ENCODE results near the gene AP1M2. TPM values are rescaled to one million over a fixed set of nuclear protein-coding genes. Genes with fewer than 3 reads are reported as not detected.

The AP1M2 gene
- total and polyA plus RNA-seq, 12 donors, result 0.10 to 0.97 (median 0.31) TPM; not detected in 8

DNA sequence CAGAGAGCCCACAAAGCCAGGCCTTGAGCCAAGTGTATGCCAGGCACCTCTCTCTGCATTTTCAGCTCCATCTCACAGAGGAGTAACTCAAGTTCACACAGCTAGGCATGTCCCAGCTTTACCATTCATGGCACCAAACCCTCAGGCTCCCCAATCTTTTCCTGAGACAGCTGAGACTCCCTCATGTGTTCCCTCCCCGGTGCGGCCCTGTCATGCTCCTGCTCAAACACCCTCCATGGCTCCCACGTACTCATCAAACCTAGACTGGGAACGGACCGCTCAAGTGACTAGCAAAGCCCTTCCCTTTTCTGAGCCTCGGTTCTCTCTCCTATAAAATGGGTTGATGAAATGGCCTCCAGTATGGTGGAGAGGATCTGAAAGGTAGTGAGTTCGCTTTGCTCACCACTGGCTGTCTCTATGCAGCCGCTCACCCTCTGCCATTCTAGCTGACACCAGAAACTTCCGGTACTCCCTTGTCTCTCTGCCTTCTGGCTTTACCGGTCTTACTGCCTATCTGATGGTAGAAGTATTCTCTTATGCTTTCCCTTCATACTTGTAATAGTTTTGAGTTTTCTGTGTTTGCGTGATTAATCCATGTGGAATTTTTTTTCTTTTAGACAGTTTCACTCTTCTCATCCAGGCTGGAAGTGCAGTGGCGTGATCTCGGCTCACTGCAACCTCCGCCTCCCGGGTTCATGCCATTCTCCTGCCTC lies 30.5 kb upstream of the AP1M2 start:
- no peak for DNase-seq
- no peak overlapping the region for H3K4me3 ChIP-seq
- intact Hi-C loops (cut with DNase I), result no loop called here
- no peaks in the 10 kb centered on the region for H3K27me3 ChIP-seq
- 88 to 90% (median 89%) methylated on average over 15 of the region's 15 CpGs for WGBS, 4 donors
- H3K9me3 ChIP-seq (replicated peaks in 1 of 3), result no peaks in the 10 kb centered on the region
- TF ChIP-seq POLR2A (IDR thresholded peaks at IDR 0.05), result no peak
- TF ChIP-seq, protein P1, sequence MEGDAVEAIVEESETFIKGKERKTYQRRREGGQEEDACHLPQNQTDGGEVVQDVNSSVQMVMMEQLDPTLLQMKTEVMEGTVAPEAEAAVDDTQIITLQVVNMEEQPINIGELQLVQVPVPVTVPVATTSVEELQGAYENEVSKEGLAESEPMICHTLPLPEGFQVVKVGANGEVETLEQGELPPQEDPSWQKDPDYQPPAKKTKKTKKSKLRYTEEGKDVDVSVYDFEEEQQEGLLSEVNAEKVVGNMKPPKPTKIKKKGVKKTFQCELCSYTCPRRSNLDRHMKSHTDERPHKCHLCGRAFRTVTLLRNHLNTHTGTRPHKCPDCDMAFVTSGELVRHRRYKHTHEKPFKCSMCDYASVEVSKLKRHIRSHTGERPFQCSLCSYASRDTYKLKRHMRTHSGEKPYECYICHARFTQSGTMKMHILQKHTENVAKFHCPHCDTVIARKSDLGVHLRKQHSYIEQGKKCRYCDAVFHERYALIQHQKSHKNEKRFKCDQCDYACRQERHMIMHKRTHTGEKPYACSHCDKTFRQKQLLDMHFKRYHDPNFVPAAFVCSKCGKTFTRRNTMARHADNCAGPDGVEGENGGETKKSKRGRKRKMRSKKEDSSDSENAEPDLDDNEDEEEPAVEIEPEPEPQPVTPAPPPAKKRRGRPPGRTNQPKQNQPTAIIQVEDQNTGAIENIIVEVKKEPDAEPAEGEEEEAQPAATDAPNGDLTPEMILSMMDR (IDR thresholded peaks at IDR 0.05), result no peak
- H3K27ac ChIP-seq, result peak overlapping the region in 1 of 5 donors; percentile 49
- H3K36me3 ChIP-seq (replicated peaks in 1 of 2), result no peaks in the 10 kb centered on the region
- peaks cover 5 to 11% of the 10 kb centered on the region in 2 donors for H3K4me1 ChIP-seq (replicated peaks in 1 of 2)

DNA sequence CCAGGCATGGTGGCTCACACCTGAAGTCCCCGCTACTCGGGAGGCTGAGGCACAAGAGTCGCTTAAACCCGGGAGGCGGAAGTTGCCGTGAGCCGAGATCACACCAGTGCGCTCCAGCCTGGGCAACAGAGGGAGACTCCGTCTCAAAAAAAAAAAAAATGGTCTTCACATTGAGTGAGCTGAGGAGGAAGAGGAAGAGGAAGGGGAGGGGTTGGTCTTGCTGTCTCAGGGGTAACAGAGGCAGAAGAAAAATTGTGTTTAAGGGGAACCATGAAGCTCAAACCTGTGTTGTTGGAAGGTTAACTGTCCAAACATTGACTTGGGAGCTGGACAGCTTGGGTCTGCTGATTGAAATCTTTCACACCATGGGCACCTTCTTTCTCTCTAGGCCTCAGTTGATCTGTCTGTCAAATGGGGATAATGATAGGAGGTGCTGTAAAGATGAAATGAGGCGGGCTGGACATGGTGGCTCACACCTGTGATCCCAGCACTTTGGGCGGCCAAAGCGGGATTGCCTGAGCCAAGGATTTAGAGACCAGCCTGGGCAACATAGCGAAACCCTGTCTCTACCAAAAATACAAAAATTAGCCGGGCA lies 28.4 kb upstream of the AP1M2 start:
- Histone ChIP-seq H3K27me3 (no peaks in the 10 kb centered on the region), H3K9me3 (replicated peaks in 1 of 3) (no peaks in the 10 kb centered on the region), H3K4me3 (no peak overlapping the region), H3K27ac (no peak overlapping the region), H3K36me3 (replicated peaks in 1 of 2) (no peaks in the 10 kb centered on the region), H3K4me1 (replicated peaks in 1 of 2) (peaks cover 13 to 23% of the 10 kb centered on the region in 2 donors)
- TF ChIP-seq POLR2A (IDR thresholded peaks at IDR 0.05), result no peak
- TF ChIP-seq, protein P1 (IDR thresholded peaks at IDR 0.05), result no peak
- no peak for DNase-seq
- WGBS, 4 donors, result 84 to 95% (median 88%) methylated on average over 14 of the region's 14 CpGs
- intact Hi-C loops (cut with DNase I), result loop anchor here in 1 of 2 donors (2.0 kb wide), 1 partner anchor 15 kb away; no protein-coding TSS in a partner anchor

DNA sequence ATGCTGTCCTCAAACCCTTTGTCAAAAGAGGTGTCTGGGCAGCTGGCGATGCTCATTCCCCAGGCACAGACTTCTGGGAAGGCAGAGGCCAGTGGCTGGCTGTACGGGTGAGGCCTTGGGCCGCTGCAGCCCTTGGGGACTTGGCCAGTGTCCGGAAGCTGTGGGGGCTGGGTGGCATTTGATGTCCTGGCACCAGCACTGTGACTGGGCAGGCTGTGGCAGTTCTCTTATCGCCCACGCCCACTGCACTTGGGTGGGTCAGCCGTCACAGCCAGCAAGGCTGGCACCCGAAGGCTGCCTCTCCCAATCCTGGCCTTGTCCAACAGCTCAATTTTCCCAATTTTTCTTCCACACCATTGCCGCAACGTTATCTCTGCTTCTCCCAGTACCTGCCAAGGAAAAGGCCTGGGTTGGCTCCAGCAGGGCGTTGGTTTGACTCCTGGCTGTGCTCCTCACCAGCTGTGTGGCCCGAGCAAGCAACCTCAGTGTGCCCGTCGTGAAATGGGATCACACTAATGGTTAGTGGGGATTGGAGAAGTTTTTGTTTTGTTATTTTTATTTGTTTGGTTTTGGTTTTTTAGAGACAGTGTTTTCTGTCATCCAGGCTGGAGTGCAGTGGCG lies 25.5 kb upstream of the AP1M2 start:
- Histone ChIP-seq H3K4me1 (replicated peaks in 1 of 2) (peaks cover 13 to 23% of the 10 kb centered on the region in 2 donors), H3K27ac (peak overlapping the region in 3 of 5 donors; percentile 57 to 78 (median 67)), H3K4me3 (no peak overlapping the region), H3K36me3 (replicated peaks in 1 of 2) (no peaks in the 10 kb centered on the region), H3K9me3 (replicated peaks in 1 of 3) (no peaks in the 10 kb centered on the region), H3K27me3 (no peaks in the 10 kb centered on the region)
- 31 to 41% (median 36%) methylated on average over 12 to 15 of the region's 15 CpGs for WGBS, 4 donors
- intact Hi-C loops (cut with DNase I), result no loop called here
- TF ChIP-seq, protein P1 (IDR thresholded peaks at IDR 0.05), result no peak
- no peak for TF ChIP-seq POLR2A (IDR thresholded peaks at IDR 0.05)
- peak; percentile 87 to 97 (median 96) for DNase-seq

DNA sequence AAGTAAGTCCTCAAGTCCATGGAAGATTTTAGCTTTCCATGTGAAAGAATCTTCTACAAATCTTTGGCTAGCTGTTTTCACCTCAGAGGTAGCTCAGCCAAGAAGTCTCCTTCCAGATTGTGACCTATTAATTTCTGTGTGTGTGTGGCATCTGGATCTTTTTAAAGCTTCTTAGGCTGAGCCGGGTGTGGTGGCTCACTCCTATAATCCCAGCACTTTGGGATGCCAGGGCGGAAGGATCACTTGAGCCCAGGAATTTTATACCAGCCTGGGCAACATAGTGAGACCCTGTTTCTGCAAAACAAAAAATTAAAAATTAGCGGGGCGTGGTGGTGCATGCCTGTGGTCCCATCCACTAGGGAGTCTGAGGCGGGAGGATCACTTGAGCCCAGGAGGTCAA lies 24.8 kb upstream of the AP1M2 start:
- Histone ChIP-seq H3K4me1 (replicated peaks in 1 of 2) (peaks cover 13 to 23% of the 10 kb centered on the region in 2 donors), H3K27me3 (no peaks in the 10 kb centered on the region), H3K27ac (peak overlapping the region in 3 of 5 donors; percentile 1 to 67 (median 57)), H3K4me3 (no peak overlapping the region), H3K36me3 (replicated peaks in 1 of 2) (no peaks in the 10 kb centered on the region), H3K9me3 (replicated peaks in 1 of 3) (no peaks in the 10 kb centered on the region)
- no peak for DNase-seq
- TF ChIP-seq POLR2A (IDR thresholded peaks at IDR 0.05), result no peak
- TF ChIP-seq, protein P1 (IDR thresholded peaks at IDR 0.05), result no peak
- intact Hi-C loops (cut with DNase I), result no loop called here
- 63 to 75% (median 67%) methylated on average over 5 of the region's 5 CpGs for WGBS, 4 donors

Data from adrenal gland (tissue), 12 donors.